EH (cell line): Measurements from ENCODE around the gene SNX25.
"Not testable (repeated sequence)": the region's sequence is repeated elsewhere in the genome, so short reads cannot be mapped to it uniquely, and the experiment has no call there.

Source experiments
- DNase-seq: peaks from one replicate; pipeline ENCODE4 v3.0.0-alpha.2; 2015; ENCODE audit warnings: low read depth

The SNX25 gene

DNA sequence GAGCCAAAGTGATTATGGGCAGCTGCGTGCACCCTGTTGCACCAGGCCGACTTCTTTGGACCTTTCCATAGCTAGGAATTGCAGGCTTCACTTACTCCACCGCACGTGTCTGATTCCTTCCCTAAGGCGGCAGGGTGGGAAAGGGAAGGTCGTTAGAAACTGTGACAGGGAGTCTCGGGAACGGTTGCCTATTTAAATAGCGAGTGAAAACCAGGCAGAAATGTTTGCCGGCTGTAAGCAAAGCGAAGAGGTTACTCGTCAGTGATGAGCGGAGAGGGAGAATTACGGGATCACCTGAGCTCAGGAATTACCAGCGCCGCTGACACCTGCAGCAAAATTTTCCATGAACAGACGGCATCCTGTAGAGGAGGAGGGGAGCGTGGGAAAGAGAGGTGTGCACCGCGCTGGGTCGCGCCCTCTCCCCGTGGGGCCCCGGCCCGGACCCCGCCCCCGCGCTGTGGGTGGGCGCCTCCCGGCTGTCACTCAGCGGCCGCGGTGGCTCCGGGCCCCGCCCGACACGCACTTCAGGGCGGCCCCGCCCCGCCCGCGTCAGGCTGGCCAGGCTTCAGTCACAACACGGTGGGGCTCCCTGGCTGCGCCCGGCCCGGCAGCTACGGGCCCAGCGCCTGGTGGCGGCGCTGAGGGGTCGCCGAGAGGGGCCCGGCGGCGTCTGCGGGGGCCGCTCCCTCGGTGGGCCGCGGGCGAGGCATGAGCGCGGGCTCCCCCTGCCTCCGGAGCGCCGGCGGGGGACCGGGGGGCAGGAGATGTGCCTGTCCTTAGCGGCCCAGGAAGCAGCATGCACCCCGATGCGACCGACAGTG lies at the start of gene SNX25:
Gene SNX25, plus strand, starts transcription at position 568 of the 821 bp plus-strand sequence. Its CDS starts 229 bp downstream, at position 797.
- peak; percentile 80 for DNase-seq

DNA sequence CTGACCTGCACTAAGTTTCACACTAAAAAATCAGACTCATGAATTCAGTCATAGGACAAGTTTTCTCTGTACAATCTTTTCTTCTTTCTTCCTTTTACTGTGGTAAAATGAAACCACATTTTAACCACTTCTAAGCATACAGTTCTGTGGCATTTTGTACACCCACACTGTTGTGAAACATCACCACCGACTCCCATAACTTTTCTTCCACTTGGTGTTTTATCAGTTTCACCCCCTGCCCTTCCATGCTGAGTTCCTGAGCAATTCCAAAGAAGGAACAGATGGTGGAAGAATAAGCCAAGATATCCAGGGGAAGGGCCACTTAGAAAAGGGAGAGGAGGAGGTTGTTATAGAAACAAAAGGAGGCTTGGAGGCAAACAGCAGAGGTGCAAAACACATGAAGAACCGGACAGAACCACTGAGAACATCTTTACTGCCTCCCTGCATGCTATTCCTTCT lies 43.8 kb upstream of the SNX25 start:
- peak; percentile 65 for DNase-seq

DNA sequence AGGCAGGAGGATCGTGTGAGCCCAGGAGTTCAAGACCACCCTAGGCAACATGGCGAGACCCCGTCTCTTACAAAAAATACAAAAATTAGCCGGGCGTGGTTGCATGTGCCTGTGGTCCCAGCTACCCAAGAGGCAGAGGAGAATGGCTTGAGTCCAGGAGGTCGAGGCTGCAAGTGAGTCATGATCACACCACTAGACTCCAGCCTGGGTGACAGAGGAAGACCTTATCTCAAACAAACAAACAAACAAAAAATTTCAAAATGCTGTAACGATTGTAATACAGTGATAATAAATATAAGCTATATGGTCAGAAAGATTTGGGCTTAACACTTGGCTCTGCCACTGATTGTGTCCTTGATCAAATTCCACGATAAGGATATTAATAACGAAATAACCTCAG lies 42.2 kb upstream of the SNX25 start:
- DNase-seq: no peak

DNA sequence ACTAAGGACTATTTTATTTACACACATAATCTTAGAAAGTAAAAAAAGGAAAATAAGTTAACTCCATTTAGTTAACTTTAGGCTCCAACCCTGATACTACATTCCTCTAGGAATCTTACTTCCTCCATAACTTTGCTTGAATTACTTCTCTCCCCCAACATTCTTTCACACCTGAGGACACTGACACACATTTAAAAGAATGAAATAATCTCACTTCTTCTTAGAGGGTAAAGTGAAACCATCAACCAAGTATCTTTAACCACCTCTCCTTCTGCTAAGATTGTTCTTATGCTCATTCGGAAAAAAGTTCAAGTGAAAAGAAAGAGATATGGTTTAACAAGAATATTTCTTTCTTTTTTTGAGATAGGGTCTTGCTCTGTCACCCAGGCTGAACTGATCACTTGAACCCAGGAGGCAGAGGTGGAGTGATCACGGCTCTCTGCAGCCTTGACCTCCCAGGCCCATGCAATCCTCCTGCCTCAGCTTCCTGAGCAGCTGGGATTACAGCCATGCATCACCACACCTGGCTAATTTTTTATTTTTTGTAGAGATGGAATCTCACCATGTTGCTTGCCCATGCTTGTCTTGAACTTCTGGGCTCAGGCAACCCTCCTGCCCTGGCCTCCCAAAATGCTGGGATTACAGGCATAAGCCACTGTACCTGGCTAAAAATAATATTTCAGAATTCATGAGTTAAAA lies 37.9 kb upstream of the SNX25 start:
- no peak for DNase-seq

DNA sequence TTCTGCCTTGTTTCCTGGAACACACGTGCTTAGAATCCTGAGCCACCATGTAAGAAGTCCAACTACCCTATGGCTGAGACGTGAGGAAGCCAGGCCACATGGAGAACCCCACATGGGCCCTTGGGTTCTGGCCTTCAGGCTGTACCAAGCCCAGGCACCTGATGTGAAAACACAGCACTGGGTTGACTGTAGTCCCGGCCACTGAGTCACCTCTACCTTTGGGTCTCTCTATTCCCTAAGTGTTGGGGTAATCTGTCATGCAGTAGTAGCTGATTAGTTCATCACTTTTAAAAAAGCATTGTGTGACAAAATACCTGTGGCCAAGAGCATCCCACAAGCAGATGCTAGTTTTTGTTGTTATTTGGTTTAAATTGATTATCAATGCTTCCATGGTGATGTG lies 29.9 kb upstream of the SNX25 start:
- no peak for DNase-seq

- DNase-seq: no peak
These were observed 27.2 kb upstream of the SNX25 start for GRCh38 chr4:185182239-185182638.

GRCh38 chr4:185183622-185184281 lies 25.6 kb upstream of the SNX25 start:
- DNase-seq: peak; percentile 88

- DNase-seq: no peak
These were observed 22.6 kb upstream of the SNX25 start for GRCh38 chr4:185186769-185187168.

- no peak for DNase-seq
These were observed 19.6 kb upstream of the SNX25 start for GRCh38 chr4:185189606-185190305.

DNA sequence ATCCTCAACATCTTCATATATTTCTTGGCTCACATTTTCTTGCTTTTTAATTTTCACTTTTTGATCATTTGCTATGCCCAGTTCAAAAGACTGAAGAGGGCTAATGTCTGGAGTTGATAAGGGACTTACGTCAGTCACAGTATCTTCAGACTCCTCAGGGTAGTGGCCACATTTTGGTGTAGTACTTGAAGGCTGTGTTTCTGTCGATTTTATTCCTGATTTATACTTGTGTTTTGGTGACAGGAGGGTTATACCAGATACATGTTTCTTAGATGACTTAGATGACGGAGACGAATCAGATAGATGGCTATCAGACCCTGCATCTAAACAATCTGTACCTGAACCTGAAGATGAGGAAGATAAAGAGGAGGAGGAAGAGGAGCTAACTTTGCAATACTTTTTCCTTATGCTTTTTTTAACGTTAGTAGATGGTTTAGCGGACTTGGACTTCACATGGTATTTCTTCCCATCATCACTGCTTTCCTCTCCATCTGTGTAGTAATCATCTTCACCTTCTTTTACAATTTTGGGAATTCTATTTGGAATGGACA lies 19.0 kb upstream of the SNX25 start:
- no peak for DNase-seq

DNA sequence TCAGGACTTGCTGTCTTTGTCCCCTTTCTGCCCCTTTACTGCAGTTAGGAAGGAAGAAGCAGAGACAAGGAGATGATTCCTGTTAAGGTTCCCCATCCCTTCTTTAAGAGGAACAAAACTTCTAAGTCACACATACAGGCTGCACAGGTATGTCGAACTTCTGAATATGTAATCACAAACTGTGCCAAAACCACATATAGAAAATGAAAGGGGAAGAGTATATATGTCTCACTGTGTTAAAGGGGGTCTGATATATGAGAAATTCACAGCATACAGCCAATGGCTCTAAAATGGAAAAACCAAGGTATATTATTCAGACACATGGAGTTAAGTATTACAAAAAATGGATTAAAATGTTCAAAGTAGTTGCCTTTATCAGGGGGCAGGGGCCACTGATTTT lies 17.3 kb upstream of the SNX25 start:
- no peak for DNase-seq

DNA sequence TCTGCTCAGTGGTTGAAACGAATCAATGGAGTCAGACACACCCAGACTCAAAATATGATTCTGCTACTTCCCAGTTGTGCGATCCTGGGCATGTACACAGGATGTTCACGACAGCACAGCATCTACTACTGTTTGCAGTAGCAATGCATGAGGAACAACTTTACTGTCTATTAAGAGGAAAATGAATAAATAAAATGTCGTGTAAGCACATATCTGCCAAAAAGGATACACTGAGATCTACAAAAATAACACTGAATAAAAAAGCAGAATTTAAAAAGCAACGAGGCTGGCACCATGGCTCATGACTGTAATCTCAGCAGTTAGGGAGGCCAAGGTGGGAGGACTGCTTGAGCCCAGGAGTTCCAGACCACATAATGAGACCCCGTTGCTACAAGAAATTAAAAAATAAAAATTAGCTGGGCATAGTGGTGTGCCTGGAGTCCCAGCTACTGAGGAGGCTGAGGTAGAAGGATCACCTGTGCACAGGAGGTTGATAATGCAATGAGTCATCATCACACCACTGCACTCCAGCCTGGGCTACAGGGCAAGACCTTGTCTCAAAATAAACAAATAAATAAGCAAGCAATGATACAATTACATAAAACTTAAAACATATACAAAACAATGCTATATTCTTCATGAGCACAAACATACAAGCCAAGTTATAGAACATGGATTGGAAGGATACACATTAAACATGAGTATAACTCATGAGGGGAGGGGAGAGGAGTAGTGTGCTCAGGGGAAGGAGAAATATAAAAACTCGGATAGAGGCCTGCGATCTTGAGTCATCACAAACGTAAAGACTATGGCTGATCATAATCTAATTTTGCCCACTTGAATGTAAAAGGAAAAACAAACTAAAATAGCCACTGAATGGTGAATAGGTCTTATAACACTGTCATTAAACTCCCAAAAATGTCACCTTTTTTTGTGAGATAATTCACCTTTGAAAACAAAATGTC lies 14.2 kb upstream of the SNX25 start:
- no peak for DNase-seq

GRCh38 chr4:185196437-185196836 lies 13.0 kb upstream of the SNX25 start:
- no peak for DNase-seq

DNA sequence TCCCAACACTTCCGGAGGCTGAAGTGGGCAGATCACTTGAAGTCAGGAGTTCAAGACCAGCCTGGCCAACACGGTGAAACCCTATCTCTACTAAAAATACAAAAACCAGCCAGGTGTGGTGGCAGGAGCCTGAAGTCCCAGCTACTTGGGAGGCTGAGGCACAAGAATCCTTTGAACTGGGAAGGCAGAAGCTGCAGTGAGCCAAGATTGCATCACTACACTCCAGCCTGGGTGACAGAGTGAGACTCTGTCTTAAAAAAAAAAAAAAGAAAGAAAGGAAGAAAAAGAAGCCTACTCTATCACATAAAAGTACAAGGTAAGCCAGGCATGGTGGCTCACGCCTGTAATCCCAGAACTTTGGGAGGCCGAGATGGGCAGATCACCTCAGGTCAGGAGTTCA lies 11.2 kb upstream of the SNX25 start:
- DNase-seq: not testable (repeated sequence)

DNA sequence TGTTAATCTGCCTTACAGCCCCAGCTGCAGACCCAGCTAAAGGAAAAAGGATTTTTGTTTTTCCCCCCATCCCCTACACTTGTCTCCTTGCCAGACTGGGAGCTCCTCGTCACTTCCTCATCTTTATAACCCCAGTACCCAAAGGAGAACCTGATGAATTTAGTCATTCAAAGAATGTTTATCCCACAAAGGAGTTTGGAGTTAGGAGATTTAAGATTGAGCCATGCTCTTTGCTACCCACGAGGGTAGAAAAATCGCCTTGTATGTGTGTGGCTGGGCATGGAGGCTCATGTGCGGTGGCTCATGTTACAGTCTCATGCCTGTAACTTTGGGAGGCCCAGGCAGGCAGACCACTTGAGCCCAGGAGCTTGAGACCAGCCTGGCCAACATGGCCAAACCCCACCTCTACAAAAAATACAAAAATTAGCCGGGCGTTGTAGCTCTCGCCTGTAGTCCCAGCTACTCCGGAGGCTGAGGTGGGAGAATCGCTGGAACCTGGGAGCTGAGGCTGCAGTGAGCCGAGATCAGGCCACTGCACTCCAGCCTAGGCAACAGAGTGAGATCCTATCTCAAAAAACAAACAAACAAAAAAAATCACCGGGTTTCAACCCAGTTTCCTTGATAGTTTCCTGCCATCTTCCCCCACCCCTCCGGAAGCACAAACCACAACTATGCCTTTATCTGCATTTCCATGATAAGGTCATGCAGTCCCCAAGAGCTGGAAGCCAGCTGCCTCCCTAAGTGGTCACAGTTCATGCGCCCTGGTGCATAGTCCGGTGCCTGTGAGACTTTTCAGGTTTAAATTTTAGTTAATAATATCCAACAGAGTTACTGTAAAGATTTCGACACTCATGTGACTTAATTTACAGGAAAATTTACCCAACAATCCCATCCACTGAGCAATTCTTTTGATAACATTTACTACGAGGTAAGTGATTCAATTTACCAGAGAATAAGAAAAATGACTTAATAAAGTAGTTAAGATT lies 7.1 kb upstream of the SNX25 start:
- peak; percentile 60 for DNase-seq

GRCh38 chr4:185202984-185203485 lies 6.4 kb upstream of the SNX25 start:
- DNase-seq: no peak

DNA sequence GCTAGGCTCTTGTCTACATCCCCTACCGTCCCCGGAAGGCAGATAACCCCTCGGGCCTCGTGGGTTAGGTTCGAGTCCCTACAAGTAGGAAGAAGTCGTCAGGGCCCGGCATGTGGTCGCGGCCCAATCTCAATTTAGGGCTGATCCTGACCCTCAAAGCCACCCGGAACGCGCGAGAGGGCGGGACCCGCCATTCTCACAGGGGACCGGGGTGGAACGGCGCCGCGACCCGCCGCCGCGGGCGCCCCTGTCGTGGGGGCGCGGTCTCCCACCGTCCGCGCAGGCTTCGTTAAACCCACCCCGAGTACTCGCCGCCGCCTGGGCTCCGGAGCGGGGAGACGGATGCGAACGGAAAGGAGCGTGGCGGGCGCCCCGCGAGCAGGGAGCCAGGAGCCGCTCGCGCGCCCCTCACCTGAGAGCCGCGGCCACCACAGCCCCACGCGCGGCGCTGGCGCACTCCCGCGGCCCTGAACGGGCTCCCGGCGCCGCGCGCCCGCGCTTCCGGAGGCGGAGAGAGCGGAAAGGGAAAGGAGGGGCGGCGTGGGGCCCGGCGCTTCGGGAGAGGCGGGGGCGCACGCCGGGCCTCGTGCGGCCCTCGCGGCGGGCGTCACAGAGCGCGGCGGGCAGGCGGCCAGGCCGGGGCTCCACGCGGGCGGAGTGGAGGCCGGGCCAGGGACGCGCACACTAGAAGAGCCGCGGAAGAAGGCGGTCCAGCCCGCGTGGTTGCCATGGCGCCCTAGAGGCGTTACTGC lies 5.7 kb upstream of the SNX25 start, which contains the start of gene CFAP97:
Gene CFAP97, minus strand, starts transcription at position 515 of the 752 bp plus-strand sequence. CDS start 12,804 bp downstream, outside the sequence.
- DNase-seq: peak; percentile 93

DNA sequence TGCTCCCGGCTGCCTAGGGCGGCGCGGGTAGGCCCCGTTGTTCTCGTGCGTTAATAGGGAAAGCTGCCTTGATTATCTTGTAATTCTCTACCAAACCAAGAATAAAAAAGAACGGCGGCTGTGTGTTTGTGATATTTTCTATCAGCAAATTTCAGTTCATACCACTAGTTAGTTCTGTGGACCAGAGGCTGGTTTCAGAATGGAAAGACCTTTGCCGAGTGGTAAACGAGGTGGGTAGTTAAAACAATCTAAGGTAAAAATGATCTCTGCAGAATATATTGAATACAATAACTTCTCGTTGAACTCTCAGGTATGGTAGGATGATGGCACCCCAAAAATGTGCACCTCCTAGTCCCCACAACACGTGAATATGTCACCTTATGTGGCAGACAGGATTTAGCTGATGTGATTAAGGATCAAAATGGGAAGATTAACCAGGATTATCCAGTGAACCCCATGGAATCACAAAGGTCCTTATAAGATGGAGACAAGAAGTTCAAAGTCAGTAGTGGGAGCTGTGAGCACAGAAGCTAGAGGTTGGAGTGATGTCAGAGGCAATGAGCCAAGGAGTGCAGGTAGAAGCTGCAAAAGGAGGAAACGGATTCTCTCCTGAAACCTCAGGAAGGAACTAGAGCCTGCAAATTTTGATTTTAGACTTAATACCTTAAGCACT lies 5.0 kb upstream of the SNX25 start:
- peak; percentile 27 for DNase-seq
